Esophagus muscularis mucosa (tissue), 4 donors: ENCODE data around the gene COMMD9. TPM values are rescaled to one million over a fixed set of nuclear protein-coding genes. Genes with fewer than 3 reads are reported as not detected.

ENCODE experiments used
- DNase-seq: peaks from one replicate; pipeline ENCODE4 v3.0.0-alpha.2; 2017; ENCODE audit errors: extremely low spot score
- H3K27ac ChIP-seq, 4 donors: fragments of 200-600 bp; sonication (generic); replicated peaks in 1 of 4; 1 replicate in 3 of 4; 2 replicates in 1 of 4; pipeline ENCODE4 v1.5.1; 2016 to 2019; ENCODE audit warnings: mild to moderate bottlenecking in 1 of 4
- H3K27me3 ChIP-seq, 4 donors: fragments of 200-600 bp; sonication (generic); one replicate each; pipeline versions ENCODE4 v1.5.1 to v1.6.0; 2016 to 2019
- H3K36me3 ChIP-seq, 4 donors: fragments of 200-600 bp; sonication (generic); one replicate each; pipeline ENCODE4 v1.5.1; 2016 to 2019
- H3K4me1 ChIP-seq, 4 donors: fragments of 200-600 bp; sonication (generic); one replicate each; pipeline ENCODE4 v1.5.1; 2016 to 2019
- H3K4me3 ChIP-seq, 4 donors: fragments of 200-600 bp; sonication (generic); 1 replicate in 2 of 4; 2 replicates in 2 of 4; pipeline ENCODE4 v1.5.1; 2016 to 2019; ENCODE audit warnings: mild to moderate bottlenecking in 4 of 4, moderate library complexity in 1 of 4
- H3K9me3 ChIP-seq, 4 donors: fragments of 200-600 bp; sonication (generic); 1 replicate in 3 of 4; 2 replicates in 1 of 4; pipeline ENCODE4 v1.5.1; 2016 to 2019
- EP300 ChIP-seq: sonication (generic); formaldehyde crosslinking; IDR thresholded peaks from one replicate; pipeline ENCODE4 v1.6.1; 2017; ENCODE audit warnings: antibody characterized with exemption
- POLR2A ChIP-seq: fragments of 450-650 bp; IDR thresholded peaks from one replicate; pipeline ENCODE4 v1.6.1; 2017; ENCODE audit warnings: antibody characterized with exemption, moderate library complexity, mild to moderate bottlenecking, low read depth
- POLR2AphosphoS5 ChIP-seq, 2 donors: sonication (generic); formaldehyde crosslinking; IDR thresholded peaks; one replicate each; pipeline ENCODE4 v1.6.1; 2017; ENCODE audit warnings: antibody characterized with exemption in 2 of 2
- WGBS: methylation state at CpG from one replicate; pipeline ENCODE4 v1.1.5; 2018; 5-methylcytosine and 5-hydroxymethylcytosine counted together
- intact Hi-C: fragments of 100-400 bp; cut with DNase I; formaldehyde crosslinking; loops from one replicate; pipeline ENCODE4 v1.15.1; 2023
- total RNA-seq, 4 donors: library from RNA; depleted of rRNA; stranded (reverse); fragments of >200 nt; gene quantifications; one replicate each; pipeline versions ENCODE4 v1.1.0 to v1.2.1, GENCODE V29; 2016
- TF ChIP-seq, protein P1 (sequence below), 3 experiments: fragments of 200-600 bp in 2 of 3; fragments of 450-650 bp in 1 of 3; sonication (generic) in 2 of 3; IDR thresholded peaks; one replicate each; pipeline ENCODE4 v1.5.1; 2017 to 2019; ENCODE audit warnings: antibody characterized with exemption in 3 of 3, mild to moderate bottlenecking in 2 of 3, moderate library complexity in 1 of 3

Gene COMMD9
- total RNA-seq, 4 donors from 2014 or later = 18.3 to 45.5 (median 27.7) TPM

DNA sequence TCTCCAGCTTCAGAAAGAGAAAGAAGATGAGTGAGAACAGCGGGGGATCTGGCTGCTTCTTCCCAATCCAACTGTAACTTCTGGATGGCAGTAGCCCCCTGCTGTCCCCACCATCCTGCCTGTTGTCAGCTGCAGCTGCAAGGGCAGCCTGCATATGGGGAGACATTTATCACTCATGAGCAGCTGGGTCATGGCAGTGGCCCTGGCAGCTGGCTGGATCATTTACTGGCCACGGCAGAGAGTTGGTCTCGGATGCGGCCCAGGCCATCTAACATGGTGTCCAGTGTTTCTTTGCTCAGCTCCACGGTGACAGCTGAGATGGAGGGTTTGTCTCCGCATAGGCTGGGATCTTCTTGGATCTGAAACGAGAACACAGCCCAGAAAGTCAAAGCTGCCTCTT lies 14.8 kb downstream of the COMMD9 start:
- Histone ChIP-seq H3K4me1 (no peaks in the 10 kb centered on the region), H3K27me3 (no peaks in the 10 kb centered on the region), H3K27ac (no peak overlapping the region), H3K4me3 (no peak overlapping the region), H3K36me3 (peaks cover 49 to 89% (median 80%) of the 10 kb centered on the region in 4 donors), H3K9me3 (peaks cover 0 to 7% (median 0%) of the 10 kb centered on the region in 4 donors)
- intact Hi-C loops = no loop called here
- DNase-seq = no peak
- 100% methylated on average over 2 of the region's 7 CpGs for WGBS
- TF ChIP-seq, protein P1, sequence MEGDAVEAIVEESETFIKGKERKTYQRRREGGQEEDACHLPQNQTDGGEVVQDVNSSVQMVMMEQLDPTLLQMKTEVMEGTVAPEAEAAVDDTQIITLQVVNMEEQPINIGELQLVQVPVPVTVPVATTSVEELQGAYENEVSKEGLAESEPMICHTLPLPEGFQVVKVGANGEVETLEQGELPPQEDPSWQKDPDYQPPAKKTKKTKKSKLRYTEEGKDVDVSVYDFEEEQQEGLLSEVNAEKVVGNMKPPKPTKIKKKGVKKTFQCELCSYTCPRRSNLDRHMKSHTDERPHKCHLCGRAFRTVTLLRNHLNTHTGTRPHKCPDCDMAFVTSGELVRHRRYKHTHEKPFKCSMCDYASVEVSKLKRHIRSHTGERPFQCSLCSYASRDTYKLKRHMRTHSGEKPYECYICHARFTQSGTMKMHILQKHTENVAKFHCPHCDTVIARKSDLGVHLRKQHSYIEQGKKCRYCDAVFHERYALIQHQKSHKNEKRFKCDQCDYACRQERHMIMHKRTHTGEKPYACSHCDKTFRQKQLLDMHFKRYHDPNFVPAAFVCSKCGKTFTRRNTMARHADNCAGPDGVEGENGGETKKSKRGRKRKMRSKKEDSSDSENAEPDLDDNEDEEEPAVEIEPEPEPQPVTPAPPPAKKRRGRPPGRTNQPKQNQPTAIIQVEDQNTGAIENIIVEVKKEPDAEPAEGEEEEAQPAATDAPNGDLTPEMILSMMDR (IDR thresholded peaks at IDR 0.05) = no peak
- TF ChIP-seq EP300 = no peak
- no peak for TF ChIP-seq POLR2AphosphoS5 (IDR thresholded peaks at IDR 0.05)
- no peak for TF ChIP-seq POLR2A

- no peak overlapping the region for H3K4me3 ChIP-seq
- peaks cover 45 to 79% (median 68%) of the 10 kb centered on the region in 4 donors for H3K36me3 ChIP-seq
- no peak for DNase-seq
- TF ChIP-seq POLR2AphosphoS5 (IDR thresholded peaks at IDR 0.05) (no peak), POLR2A (no peak), EP300 (no peak)
- TF ChIP-seq, protein P1 (IDR thresholded peaks at IDR 0.05) = no peak
- intact Hi-C loops = no loop called here
- H3K4me1 ChIP-seq = no peaks in the 10 kb centered on the region
- peaks cover 0 to 7% (median 0%) of the 10 kb centered on the region in 4 donors for H3K9me3 ChIP-seq
- H3K27me3 ChIP-seq = no peaks in the 10 kb centered on the region
- WGBS = 85% methylated on average over 3 of the region's 3 CpGs
- no peak overlapping the region for H3K27ac ChIP-seq
Observed at GRCh38 chr11:36273110-36273509, 16.1 kb downstream of the COMMD9 start.

DNA sequence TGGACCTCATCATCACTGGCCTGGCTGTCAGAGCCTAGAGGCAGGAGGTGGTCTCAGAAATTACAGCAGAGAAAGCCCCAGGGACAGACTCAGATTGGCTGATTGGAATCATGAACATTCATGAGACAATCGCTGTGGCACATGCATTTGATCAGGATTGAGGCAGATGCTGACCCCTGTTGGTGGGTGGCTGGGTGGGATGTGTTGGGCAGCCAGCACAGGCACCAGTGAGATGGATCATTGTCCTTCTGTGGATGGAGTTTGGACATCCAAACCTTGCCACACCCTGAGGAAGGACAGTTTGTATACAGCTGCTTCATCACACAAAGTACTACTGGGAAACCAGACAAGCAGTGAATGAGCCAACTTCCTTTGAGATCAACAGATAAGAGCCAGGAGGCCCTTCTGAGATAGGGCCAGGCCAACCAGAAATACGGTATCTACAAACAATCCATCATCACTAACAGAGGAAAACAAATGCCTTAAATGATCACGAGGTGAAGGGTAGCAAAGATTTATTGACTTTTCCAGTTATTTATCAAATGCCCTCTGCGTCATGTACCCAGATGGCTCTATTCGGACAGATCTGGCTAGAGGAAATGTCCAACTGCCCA lies 17.3 kb downstream of the COMMD9 start:
- no peak overlapping the region for H3K27ac ChIP-seq
- 84% methylated on average over 5 of the region's 5 CpGs for WGBS
- no peaks in the 10 kb centered on the region for H3K4me1 ChIP-seq
- H3K27me3 ChIP-seq = no peaks in the 10 kb centered on the region
- TF ChIP-seq EP300 (no peak), POLR2AphosphoS5 (IDR thresholded peaks at IDR 0.05) (no peak), POLR2A (no peak)
- TF ChIP-seq, protein P1 (IDR thresholded peaks at IDR 0.05) = no peak
- no peak for DNase-seq
- peaks cover 0 to 7% (median 0%) of the 10 kb centered on the region in 4 donors for H3K9me3 ChIP-seq
- intact Hi-C loops = no loop called here
- no peak overlapping the region for H3K4me3 ChIP-seq
- peaks cover 45 to 67% (median 62%) of the 10 kb centered on the region in 4 donors for H3K36me3 ChIP-seq

- DNase-seq = no peak
- WGBS = 83% methylated on average over 9 of the region's 9 CpGs
- Histone ChIP-seq H3K9me3 (peaks cover 0 to 7% (median 0%) of the 10 kb centered on the region in 4 donors), H3K27me3 (no peaks in the 10 kb centered on the region), H3K36me3 (peaks cover 36 to 56% (median 51%) of the 10 kb centered on the region in 4 donors), H3K4me1 (peaks cover 0 to 3% (median 0%) of the 10 kb centered on the region in 4 donors), H3K4me3 (no peak overlapping the region), H3K27ac (no peak overlapping the region)
- intact Hi-C loops = no loop called here
- TF ChIP-seq POLR2AphosphoS5 (IDR thresholded peaks at IDR 0.05) = no peak
- no peak for TF ChIP-seq EP300
- TF ChIP-seq, protein P1 (IDR thresholded peaks at IDR 0.05) = no peak
- no peak for TF ChIP-seq POLR2A
Observed at GRCh38 chr11:36270701-36271100, 18.5 kb downstream of the COMMD9 start.
